Measurements from ENCODE around the gene MORN2.
A peak's percentile ranks its signal among the peaks of the same experiment; 100 is the strongest.

Gene MORN2

DNA sequence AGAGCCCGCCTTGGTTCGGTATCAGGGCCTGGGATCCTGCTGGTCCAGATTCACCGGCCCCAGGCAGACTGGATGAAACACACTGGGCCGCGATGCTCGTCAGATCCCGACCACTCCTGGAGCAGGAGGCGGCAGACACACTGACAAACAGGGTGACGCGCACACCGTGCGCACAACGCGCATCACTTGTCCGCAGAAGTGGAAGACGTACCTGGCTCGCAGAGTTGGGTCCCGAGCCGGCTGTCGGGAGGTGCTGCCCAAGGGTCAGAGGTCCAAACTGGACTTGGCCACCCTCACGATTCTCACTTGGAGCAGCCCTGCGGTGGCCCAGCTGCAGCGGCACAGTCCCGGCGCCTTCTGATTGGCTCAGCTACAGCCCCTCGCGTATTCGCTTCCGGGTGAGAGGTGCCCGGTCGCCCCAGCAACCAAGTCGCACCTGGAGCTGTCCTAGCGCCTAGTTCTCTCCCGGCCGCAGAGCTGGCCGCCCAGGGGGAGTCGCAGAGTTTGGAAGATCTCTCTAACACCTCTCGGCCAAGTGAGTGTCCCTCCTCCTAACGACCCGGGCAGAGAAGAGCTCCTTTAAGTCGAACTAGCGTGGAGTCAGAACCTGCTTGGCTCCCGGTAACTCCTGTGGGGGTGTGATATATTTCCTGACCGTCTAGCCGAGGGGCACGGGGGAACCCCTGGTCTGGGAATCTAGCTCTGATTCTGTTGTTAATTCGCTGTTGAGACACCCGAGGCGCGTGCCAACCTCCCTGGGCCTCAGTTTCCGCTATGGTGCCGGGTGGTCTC lies at the start of gene MORN2, which contains the start of gene DHX57:
Gene MORN2, plus strand, starts transcription at position 401 of the 792 bp plus-strand sequence.
Gene DHX57, minus strand, starts transcription at position 359 of the 792 bp plus-strand sequence. CDS start 7,529 bp downstream, outside the sequence.
- peak; percentile 78 for DNase-seq

DNA sequence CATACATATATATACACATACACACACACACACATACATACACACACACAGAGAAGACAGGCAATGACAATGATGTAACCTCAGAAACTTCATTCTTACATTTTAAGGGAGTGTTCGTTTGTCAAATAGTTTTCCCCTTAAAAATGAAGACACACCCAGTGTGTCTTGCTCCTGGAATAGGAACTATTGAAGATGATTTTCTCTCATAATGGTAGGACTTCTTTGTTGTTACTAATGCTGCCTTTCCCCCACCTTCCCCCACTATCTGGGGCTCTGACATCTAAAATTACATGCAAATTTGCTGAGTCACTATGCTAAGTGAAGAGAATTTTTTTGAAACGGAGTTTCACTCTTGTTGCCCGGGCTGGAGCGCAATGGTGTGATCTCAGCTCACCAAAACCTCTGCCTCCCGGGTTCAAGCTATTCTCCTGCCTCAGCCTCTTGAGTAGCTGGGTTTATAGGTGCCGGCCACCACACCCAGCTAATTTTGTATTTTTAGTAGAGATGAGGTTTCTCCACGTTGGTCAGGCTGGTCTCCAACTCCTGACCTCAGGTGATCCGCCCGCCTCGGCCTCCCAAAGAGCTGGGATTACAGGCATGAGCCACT lies 48.1 kb upstream of the MORN2 start:
- peak; percentile 81 for DNase-seq

DNA sequence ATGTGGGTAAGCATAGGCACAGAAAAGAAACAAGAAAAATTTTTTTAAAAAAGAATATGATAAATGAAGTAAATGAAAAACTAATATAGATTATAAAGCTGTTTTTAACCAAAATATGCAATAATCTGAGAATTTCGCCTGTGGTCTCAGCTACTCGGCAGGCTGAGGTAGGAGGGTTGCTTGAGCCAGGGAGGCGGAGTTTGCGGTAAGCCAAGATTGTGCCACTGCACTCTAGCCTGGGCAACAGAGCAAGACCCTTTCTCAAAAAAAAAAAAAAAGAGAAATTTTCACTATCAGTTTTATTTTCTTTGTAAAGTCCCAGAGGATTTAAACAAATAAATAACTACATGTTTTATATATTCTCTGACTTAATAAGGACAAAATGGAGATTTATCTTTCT lies 47.3 kb upstream of the MORN2 start:
- no peak for DNase-seq

DNA sequence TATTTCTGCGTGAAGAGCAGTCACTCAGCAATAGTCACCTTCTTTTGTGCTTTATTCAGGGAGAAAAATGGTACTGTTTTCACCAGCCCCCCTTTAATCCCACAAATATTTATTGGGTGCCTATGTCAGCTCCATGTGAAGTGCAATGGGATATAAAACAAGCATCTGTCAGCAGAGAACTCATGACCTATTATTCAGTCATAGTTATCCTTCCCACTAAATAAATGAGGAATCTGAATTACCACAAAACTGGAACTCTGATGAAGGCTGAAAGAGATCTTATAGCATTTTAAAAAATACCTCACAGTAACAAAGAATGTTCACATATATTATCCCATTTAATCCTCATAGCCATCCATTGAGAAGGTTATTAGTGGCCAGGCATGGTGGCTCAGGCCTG lies 45.8 kb upstream of the MORN2 start:
- peak; percentile 22 for DNase-seq

DNA sequence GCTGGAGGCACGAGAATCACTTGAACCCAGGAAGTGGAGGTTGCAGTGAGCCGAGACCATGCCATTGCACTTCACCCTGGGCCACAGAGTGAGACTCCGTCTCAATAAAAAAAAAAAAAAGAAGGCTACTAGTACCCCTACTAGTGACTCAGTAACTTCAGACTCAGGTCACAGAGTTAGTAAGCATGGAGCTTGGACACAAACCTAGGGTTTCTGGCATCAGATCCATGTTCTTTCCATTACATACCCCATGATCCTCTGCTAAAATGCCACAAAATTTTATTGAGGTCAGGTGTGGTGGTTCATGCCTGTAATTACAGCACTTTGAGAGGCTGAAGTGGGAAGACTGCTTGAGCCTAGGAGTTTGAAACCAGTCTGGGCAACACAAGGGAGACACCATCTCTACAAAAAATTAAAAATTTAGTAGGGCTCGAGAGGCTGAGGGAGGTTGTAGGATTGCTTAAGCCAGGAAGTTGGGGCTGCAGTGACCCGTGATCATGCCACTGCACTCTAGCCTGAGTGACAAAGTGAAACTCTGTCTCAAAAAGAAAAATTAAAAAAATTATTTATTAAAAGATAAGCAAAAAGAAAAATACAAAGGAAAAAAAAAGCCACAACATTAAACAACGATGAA lies 45.1 kb upstream of the MORN2 start:
- DNase-seq = no peak

DNA sequence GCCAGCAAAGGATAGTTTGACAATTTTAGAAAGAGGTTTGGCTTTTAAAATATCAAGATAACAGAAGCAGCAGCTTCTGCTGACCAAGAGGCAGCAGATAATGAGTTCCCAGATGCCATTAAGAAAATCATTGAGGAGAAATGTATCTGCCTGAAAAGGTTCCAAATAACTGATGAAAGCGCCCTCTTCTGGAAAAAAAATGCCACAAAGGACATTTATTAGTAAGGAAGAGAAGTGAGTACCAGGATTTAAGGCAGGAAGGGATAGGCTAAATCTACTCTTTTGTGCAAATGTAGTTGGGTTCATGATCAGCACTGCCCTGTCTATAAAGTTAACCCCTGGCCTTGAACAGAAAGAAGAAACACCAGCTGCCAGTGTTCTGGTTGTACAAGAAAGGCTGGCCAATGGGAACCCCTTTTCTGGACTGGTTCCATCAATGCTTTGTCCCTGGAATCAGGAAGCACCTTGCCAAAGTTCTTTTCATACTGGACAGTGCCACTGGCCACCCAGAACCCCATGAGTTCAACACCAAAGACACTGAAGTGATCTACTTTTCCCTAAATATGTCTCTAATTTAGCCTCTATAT lies 40.7 kb upstream of the MORN2 start:
- DNase-seq = peak; percentile 31

DNA sequence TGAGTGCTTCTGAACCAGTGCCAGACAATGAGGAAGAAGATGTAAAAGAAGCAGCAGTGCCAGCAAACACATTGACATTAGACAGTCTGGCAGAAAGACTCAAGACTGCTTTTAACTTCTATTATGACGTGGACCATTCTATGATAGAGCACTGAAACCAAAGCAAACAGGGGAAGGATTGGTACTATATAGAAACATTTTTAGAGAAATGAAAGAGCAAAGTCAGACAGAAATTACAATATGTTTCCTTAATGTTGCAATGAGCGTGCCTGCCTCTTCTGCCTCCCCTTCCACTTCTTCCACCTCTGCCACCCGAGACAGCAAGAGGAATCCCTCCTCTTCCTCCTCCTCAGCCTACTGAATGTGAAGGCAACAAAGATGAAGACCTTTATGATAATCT lies 39.8 kb upstream of the MORN2 start:
- no peak for DNase-seq

DNA sequence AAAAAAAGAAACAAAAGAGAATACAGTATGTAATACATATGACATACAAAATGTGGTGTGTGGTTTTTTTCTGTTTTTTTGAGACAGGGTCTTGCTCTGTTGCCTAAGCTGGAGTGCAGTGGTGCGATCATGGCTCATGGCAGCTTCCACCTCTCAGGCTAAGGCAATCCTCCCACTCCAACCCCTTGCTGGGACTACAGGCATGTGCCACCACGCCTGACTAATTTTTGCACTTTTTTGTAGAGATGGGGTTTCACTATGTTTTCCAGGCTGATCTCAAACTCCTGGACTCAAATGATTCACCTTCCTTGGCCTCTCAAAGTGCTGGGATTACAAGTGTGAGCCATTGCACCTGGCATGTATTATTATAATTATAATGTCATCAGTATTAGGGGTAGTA lies 39.0 kb upstream of the MORN2 start:
- no peak for DNase-seq

DNA sequence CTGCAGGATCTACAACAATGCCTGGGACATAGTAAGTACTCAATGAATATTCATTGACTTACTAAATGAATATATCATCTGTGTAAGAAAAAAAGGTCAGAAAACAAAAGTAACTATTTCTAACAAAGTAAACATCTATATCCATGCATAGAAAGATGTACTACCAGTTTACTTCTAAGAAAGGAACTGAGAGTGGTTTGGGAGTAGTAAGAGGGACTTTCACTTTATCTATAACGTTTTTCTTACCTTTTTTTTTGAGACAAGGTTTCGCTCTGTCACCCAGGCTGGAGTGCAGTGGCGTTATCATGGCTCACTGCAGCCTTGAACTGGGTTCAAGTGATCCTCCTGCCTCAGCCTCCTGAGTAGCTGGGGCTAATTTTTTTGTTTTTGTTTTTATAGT lies 25.7 kb upstream of the MORN2 start:
- no peak for DNase-seq

DNA sequence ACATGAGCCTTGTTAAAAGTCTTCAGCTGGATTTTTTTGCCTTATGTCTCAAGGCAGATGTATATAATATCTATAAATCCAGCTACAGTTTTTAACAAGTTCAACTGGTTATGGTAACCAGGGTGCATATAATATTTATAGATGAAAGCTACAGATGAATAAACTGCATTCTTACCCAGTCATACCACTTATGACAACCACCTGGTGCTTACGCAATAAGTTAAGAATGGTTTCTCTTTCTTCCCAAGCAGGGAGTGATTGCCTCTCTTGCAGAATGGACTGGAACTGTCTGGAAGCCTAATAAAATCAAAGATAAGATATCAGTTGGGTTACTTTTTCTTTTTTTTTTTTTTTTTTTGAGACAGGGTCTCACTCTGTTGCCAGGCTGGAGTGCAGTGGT lies 19.6 kb upstream of the MORN2 start:
- peak; percentile 12 for DNase-seq

DNA sequence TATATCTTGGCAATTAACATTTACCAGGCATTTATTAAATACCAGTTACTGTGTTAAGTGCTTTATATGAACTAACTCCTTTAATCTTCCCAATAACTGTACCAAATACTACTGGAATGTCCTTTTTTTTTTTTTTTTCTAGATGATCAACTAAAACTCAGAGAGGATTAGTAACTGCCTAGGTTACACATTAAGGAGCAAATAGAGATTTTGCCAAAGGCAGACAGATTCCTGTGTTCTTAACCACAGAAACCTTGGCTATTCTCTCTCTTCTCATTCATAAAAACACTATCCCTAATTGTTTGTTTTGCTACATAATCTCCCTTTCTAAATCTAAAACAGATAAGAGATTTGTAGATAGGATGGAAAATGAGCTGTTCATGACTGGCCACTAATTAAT lies 13.3 kb upstream of the MORN2 start:
- no peak for DNase-seq

DNA sequence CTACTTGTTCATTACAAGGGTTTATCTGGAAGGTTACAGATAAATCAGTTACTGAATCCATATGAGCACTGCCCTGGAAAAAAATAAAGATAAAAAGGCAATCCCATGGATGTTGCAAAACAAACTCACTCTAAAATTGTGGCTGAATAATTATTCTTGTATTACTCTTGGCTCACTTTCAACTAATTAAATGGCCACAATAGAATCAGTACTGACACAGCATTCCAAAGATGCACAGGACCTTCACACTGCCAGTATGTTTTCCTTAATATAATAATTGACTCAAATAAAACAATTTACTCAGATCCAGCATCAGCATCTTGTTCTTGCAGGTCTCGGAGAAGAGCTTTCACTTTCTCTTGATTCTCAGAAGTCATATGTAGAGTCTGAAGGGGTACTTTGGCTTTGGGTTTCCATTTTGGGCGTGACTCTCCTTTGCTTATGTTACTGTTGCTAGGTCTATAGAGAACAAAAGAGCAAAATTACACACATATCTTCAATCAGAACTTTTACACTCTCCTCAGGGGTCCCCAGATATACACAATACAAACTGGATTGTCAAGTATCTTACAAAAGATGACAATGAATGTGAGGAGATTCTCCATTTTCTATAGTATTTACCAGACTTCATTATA lies 12.6 kb upstream of the MORN2 start:
- no peak for DNase-seq

DNA sequence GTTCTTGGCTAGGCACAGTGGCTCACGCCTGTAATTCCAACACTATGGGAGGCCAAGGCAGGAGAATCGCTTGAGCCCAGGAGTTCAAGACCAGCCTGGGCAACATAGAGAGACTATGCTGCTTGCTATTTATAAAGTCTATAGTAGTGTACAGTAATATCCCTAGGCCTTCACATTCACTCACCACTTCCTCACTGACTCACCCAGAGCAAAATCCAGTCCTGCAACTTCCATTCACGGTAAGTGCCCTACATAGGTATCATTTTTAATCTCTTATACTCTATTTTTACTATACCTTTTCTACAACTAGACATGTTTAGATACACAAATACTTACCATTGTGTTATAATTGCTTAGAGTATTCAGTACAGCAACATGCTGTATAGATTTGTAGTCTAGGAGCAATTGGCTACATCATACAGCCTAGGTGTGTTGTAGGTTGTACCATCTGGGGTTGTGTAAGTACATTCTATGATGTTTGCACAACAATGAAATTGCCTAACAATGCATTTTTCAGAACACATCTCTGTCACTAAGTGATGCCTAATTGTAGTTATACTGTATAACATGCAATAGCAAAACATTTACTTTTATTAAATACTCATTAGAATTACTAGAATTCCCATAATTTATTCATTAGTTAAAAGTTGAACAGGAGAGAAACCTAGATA lies 8.9 kb upstream of the MORN2 start:
- DNase-seq = no peak

DNA sequence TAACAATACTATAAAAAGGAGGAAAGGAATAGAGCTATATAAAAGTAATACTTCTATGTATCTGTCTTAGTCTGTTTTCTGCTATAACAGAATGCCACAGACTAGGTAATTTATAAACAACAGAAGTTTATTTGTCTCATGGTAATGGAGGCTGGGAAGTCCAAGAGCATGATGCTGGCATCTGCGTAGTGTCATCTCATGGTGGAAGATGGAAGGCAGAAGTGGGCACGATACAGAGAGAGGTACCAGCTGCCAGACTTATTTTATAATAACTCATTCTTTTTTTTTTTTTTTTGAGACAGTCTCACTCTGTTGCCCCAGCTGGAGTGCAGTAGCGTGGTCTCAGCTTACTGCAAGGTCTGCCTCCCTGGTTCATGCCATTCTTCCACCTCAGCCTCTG lies 4.3 kb upstream of the MORN2 start:
- DNase-seq = no peak

DNA sequence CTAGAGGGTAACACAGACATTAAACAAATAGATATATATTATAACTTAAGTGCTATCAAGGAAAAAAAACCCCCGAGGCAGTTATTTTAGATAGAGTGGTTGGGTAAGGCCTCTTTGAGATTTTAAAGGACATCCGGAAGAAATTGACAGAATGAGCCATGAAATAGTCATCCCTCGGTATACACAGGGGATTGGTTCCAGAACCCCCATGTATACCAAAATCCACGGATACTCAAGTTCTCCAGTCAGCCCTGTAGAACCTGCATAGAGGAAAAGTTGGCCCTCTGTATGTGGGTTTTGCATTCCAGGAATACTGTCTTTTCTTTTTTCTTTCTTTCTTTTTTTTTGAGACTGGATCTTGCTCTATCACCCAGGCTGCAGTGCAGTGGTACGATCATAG lies 2.0 kb upstream of the MORN2 start:
- no peak for DNase-seq

DNA sequence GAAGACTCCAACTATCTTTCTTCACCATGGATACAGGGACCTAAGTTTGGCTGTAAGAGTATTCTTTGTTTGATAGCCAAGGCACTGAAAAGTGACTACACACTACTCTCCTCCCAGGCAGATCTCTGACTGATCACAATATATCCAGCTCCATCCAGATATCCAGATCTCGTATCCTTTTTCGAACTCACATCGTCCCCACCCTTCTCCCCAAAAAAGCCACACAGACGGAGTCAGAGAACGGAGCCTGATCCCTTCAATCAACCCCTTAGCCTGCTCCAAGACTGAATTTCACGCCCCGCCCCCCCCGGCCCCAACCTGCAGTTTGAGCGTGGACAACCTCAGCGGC lies 575 bp upstream of the MORN2 start:
- peak; percentile 0 for DNase-seq

DNA sequence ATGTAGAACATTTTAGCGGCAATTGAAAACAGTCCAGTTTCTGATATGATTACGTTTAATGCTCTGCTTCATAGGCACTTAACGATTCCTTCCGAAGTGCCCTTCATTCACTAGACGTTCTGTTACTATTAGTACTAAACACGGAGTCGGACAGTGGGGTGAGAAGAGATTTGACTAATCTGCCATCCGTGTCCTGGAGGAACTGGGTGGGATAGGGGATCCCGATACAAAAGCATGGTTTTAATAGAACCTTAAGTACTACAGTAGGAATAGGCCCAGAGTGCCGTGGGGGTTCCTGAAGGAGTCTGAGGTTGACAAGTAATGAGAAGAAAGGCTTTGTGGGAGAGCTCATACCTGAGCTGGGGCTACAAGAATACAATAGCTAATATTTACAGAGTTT lies 631 bp downstream of the MORN2 start:
- DNase-seq = no peak

DNA sequence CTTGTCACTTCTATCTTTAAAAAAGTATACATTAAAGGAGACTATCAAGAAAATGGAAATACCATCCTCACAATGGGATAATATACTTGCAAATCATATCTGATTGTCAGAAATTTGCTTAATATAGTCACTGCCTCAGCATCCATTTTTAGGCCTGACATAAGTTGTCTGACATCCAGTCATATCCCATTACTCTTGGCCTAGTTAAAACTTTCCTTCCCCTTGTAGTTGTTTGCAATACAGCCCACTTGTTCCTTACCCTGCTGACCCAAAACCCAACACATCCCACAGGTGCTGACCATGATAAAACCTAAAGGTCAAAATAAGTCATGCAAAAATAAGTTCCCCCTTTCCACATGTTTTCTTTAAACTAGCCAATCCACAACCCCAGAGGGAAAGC lies 10.3 kb downstream of the MORN2 start:
- DNase-seq = no peak

DNA sequence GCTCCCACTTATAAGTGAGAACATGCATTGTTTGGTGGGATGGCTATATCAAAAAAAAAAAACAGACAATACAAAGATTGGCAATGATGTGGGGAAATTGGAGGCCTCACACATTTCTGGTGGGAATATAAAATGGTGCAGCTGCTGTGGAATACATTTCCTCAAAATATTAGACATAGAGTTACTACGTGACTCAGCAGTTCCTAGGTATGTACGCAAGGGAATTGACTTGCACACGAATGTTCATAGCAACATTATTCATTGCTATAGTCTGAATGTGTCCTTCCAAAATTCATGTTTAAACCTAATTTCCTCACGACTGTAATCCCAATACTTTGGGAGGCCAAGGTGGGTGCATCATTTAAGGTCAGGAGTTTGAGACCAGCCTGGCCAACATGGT lies 11.6 kb downstream of the MORN2 start:
- peak; percentile 1 for DNase-seq

DNA sequence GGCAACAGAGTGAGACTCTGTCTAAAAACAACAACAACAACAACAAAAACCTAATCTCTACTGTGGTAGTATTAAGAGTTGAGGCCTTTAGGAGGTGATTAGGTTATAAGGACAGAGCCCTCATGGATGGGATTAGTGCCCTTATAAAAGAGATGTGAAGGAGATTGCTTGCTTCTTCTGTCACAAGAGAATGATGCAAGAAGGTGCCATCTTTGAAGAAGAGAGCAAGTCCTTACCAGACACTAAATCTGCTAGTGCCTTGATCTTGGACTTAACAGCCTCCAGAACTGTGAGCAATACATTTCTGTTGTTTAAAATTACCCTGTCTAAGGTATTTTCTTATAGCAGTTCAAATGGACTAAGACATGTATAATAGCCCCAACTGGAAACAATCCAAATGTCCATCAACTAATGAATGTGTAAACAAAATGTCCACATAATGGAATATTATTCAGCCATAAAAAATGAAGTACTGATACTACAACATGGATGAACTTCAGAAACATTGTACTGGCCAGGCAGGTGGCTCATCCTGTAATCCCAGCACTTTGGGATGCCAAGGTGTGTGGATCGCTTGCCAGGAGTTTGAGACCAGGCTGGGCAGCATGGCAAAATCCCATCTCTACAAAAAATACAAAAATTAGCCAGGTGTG lies 12.3 kb downstream of the MORN2 start:
- DNase-seq = no peak

DNA sequence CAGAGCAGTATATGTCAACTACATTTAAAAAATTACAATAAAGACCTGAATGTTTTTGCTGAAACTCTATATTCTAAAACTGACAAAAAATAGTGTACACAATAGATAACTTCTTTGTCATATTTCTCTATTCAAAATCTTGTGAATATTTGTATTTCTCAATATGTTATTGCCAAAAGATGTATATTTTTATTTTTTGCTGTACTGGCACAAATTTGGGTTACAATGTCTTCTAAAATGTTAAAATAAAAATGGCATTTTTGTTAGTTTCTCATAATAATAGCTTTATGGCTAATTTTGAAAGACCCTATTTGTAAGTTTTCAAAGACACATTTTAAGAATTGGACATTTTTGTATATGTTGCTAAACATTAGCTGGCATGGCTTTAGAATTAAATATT lies 13.3 kb downstream of the MORN2 start:
- no peak for DNase-seq

DNA sequence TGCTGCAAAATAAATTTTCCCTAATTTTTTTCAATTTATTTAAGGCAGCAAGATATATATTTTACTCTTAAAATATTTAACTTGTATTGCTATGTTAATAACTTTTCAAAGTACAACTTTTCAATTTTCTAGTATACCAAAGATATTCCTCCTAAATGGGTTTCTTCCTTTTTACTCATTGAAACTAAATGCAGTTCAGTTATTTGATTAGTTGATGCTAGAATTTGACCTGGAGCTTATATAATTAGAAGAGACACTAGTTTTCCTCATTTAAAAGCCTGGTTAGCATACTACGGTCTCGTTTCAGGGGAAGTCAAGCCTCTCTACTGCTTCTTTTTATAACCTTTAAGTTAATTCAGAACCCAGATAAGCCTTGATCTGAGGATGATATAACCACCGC lies 13.8 kb downstream of the MORN2 start, which contains the start of gene ARHGEF33:
Gene ARHGEF33, plus strand, starts transcription at position 301 of the 400 bp plus-strand sequence. CDS start 29,573 bp downstream, outside the sequence.
- no peak for DNase-seq

All from fibroblast of upper back skin (primary cell).